Measurements from ENCODE around the gene CSTPP1.
"Not testable (repeated sequence)": the region's sequence is repeated elsewhere in the genome, so short reads cannot be mapped to it uniquely, and the experiment has no call there.

Gene CSTPP1

DNA sequence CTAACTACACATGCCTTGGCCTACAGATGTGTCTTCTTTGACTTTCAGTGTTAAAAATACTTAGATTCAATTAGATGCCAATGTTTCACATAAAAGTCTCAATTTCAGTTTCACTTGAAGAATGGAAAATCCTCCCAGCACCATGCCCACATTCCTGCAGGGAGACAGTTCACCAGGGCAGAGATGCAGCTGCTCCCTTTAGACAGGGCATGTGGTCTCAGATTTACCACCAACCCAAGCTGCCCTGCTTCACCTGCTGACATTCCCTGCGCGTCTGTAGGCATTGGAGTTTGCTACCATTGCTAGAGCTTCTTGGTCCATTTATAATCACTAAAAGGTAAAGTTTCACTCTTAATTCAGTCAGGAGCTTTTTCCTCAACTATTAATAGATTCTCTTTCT lies 126.2 kb downstream of the CSTPP1 start:
- Histone ChIP-seq H3K4me1 (ENCODE audit: control insufficient read depth, insufficient read depth, low read length) (no peaks in the 10 kb centered on the region), H3K9ac (ENCODE audit: low read length in 2 of 2) (no peak overlapping the region), H3K4me3 (ENCODE audit: low read length in 2 of 2) (no peak overlapping the region)

DNA sequence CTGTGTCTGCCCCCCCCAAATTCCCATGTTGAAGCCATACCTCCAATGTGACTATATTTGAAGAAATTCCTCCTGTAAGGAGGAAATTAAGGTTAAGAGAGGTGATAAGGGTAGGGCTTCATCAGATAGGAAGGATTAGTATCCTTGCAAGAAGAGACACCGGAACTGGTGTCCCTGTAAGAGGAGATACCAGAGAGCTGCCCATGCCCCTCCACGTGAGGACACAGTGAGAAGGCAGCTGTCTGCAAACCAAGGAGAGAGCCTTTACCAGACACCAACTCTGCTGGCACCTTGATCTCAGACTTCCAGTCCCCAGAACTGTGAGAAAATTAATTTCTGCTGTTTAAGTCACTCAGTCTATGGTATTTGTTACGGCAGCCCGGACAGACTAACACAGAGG lies 130.8 kb downstream of the CSTPP1 start:
- Histone ChIP-seq H3K9ac (ENCODE audit: low read length in 2 of 2) (no peak overlapping the region), H3K36me3 (ENCODE audit: control insufficient read depth in 2 of 2, insufficient read depth in 2 of 2, low read length in 2 of 2) (no peaks in the 10 kb centered on the region), H3K9me3 (ENCODE audit: control insufficient read depth in 2 of 2, low read length in 2 of 2) (no peaks in the 10 kb centered on the region), H3K27ac (ENCODE audit: low read length) (no peak overlapping the region), H3K4me3 (ENCODE audit: low read length in 2 of 2) (no peak overlapping the region), H3K4me1 (ENCODE audit: control insufficient read depth, insufficient read depth, low read length) (peaks cover 4% of the 10 kb centered on the region), H3K27me3 (ENCODE audit: control insufficient read depth in 1 of 2, insufficient read depth in 2 of 2, low read length in 2 of 2) (no peaks in the 10 kb centered on the region)

More for the DNA sequence above, 126.2 kb downstream of the CSTPP1 start:
- Histone ChIP-seq H3K27me3 (ENCODE audit: control insufficient read depth in 1 of 2, insufficient read depth in 2 of 2, low read length in 2 of 2) (no peaks in the 10 kb centered on the region), H3K36me3 (ENCODE audit: control insufficient read depth in 2 of 2, insufficient read depth in 2 of 2, low read length in 2 of 2) (no peaks in the 10 kb centered on the region), H3K27ac (ENCODE audit: low read length) (no peak overlapping the region), H3K9me3 (ENCODE audit: control insufficient read depth in 2 of 2, low read length in 2 of 2) (peaks cover 0 to 2% of the 10 kb centered on the region in 2 donors)

DNA sequence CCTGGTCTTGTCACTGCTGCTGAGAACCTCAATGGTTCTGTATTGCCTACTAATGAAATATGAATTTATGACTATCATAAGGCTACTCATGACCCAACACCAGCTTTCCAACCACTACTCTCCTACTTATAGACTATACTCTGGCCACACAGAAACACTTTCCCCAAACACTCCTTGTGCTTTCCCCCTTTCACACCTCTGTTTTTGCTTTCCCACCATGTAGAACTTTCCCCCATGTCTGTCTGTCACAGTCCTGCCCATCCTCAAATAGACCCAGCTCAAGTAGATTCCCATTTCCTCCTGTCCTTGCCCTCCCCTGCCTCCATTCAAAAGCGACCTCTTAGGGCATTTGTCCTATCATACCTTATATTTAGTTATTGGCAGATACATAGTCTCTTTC lies 134.2 kb downstream of the CSTPP1 start:
- Histone ChIP-seq H3K4me1 (ENCODE audit: control insufficient read depth, insufficient read depth, low read length) (peaks cover 4% of the 10 kb centered on the region), H3K27ac (ENCODE audit: low read length) (no peak overlapping the region), H3K4me3 (ENCODE audit: low read length in 2 of 2) (no peak overlapping the region), H3K9ac (ENCODE audit: low read length in 2 of 2) (no peak overlapping the region), H3K36me3 (ENCODE audit: control insufficient read depth in 2 of 2, insufficient read depth in 2 of 2, low read length in 2 of 2) (no peaks in the 10 kb centered on the region), H3K9me3 (ENCODE audit: control insufficient read depth in 2 of 2, low read length in 2 of 2) (no peaks in the 10 kb centered on the region), H3K27me3 (ENCODE audit: control insufficient read depth in 1 of 2, insufficient read depth in 2 of 2, low read length in 2 of 2) (no peaks in the 10 kb centered on the region)

DNA sequence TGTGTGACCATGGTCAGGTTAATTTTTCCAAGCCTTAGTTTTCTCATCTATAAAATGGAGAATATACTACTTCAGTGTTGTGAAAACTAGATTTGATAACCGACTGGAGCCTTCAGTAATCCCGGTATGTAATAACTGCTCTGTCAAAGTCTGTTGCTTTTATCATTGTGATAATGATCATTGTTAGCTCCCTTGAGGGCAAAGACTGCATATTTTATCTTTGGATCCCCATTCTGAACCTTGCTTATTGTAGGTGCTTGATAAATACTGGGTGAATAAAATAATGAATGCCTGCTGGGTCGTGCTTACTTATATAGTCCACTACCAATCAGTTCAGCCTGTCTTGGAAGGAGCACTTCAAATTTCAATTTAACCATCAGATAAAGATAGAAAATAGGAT lies 134.8 kb downstream of the CSTPP1 start:
- H3K9ac ChIP-seq (ENCODE audit: low read length in 2 of 2): no peak overlapping the region
- H3K4me1 ChIP-seq (ENCODE audit: control insufficient read depth, insufficient read depth, low read length): peaks cover 4% of the 10 kb centered on the region
- H3K36me3 ChIP-seq (ENCODE audit: control insufficient read depth in 2 of 2, insufficient read depth in 2 of 2, low read length in 2 of 2): no peaks in the 10 kb centered on the region
- H3K9me3 ChIP-seq (ENCODE audit: control insufficient read depth in 2 of 2, low read length in 2 of 2): no peaks in the 10 kb centered on the region
- peak overlapping the region; percentile 25 for H3K27ac ChIP-seq (ENCODE audit: low read length)
- H3K4me3 ChIP-seq (ENCODE audit: low read length in 2 of 2): no peak overlapping the region
- no peaks in the 10 kb centered on the region for H3K27me3 ChIP-seq (ENCODE audit: control insufficient read depth in 1 of 2, insufficient read depth in 2 of 2, low read length in 2 of 2)

DNA sequence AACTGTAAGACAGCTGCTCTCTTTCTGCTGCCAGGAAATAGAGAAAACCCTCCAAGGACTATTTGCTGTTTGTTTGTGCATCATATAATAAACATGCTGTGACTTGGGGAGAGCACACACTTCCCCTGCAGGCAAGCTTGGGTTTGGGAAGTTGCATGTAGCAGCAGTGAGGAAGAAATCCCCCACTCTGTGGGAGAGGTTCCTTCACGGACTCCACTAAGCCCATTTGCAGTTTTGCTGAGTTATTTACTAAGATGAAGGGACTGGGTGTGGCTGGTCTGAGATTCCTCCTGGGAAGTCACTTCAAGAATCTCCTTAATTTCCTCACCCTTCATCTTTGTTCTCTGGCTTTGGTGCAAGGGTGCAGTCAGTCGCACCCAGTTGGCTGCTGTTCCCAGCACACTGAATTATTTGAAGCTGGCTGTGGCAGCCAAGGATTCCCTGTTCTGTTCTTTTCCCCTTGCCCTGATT lies 135.3 kb downstream of the CSTPP1 start:
- Histone ChIP-seq H3K9me3 (ENCODE audit: control insufficient read depth in 2 of 2, low read length in 2 of 2) (no peaks in the 10 kb centered on the region), H3K4me3 (ENCODE audit: low read length in 2 of 2) (peak overlapping the region; percentile 4 to 29), H3K27ac (ENCODE audit: low read length) (peak overlapping the region; percentile 25), H3K36me3 (ENCODE audit: control insufficient read depth in 2 of 2, insufficient read depth in 2 of 2, low read length in 2 of 2) (no peaks in the 10 kb centered on the region), H3K27me3 (ENCODE audit: control insufficient read depth in 1 of 2, insufficient read depth in 2 of 2, low read length in 2 of 2) (no peaks in the 10 kb centered on the region), H3K9ac (ENCODE audit: low read length in 2 of 2) (no peak overlapping the region), H3K4me1 (ENCODE audit: control insufficient read depth, insufficient read depth, low read length) (peaks cover 4% of the 10 kb centered on the region)

DNA sequence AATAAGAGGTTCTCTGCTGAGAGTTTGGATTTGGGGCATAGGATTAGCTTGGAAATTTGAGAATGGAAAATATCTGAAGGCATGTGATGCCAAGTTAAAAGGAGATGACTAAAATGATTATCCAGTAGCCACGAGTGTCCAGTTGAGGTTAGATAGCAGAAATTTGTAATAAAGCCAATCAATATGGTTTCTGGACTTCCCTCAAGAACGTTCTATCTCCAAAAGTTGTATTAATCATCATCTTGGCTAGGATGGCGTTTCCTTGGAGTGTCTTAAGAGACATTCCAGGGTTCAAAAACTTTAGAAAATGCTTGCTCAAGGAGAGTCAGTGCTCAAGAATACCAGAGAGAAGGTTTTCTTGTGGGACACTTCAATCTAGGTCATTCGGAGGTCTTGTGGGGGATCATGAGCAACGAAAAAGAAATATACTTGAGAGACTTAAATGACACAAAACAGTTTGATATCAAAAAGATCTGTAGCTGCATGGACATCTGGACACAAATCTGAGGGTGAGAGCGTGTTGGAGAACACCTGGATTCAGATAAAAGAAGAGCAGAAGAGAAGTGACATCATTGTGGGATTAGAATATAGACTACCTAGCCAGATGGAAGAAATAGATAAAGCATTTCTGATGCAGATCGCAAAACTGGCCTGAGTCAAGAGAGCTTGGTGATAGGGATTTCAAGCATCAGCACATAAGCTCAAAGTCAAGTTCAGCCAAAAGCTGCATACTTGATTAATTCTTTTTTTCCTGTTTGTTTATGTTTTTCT lies 142.4 kb downstream of the CSTPP1 start:
- no peaks in the 10 kb centered on the region for H3K36me3 ChIP-seq (ENCODE audit: control insufficient read depth in 2 of 2, insufficient read depth in 2 of 2, low read length in 2 of 2)
- no peaks in the 10 kb centered on the region for H3K9me3 ChIP-seq (ENCODE audit: control insufficient read depth in 2 of 2, low read length in 2 of 2)
- H3K27me3 ChIP-seq (ENCODE audit: control insufficient read depth in 1 of 2, insufficient read depth in 2 of 2, low read length in 2 of 2): no peaks in the 10 kb centered on the region
- no peaks in the 10 kb centered on the region for H3K4me1 ChIP-seq (ENCODE audit: control insufficient read depth, insufficient read depth, low read length)
- H3K9ac ChIP-seq (ENCODE audit: low read length in 2 of 2): no peak overlapping the region
- H3K4me3 ChIP-seq (ENCODE audit: low read length in 2 of 2): no peak overlapping the region
- no peak overlapping the region for H3K27ac ChIP-seq (ENCODE audit: low read length)

DNA sequence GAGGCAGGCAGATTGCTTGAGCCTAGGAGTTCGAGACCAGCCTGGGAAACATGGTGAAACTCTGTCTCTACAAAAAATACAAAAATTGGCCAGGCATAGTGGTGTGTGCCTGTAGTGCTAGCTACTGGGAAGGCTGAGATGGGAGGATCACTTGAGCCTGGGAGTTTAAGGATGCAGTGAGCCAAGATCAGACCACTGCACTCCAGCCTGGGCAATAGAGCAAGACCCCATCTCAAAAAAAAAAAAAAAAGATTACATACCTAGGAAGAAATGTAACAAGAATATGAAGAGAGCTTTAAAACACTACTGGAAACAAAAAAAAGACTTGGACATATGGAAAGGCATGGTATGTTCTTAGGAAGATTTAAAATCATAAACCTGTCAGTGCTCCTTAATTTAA lies 144.2 kb downstream of the CSTPP1 start:
- H3K36me3 ChIP-seq (ENCODE audit: control insufficient read depth in 2 of 2, insufficient read depth in 2 of 2, low read length in 2 of 2); H3K4me3 ChIP-seq (ENCODE audit: low read length in 2 of 2); H3K9ac ChIP-seq (ENCODE audit: low read length in 2 of 2); H3K9me3 ChIP-seq (ENCODE audit: control insufficient read depth in 2 of 2, low read length in 2 of 2); H3K27me3 ChIP-seq (ENCODE audit: control insufficient read depth in 1 of 2, insufficient read depth in 2 of 2, low read length in 2 of 2); H3K4me1 ChIP-seq (ENCODE audit: control insufficient read depth, insufficient read depth, low read length); H3K27ac ChIP-seq (ENCODE audit: low read length): not testable (repeated sequence)

DNA sequence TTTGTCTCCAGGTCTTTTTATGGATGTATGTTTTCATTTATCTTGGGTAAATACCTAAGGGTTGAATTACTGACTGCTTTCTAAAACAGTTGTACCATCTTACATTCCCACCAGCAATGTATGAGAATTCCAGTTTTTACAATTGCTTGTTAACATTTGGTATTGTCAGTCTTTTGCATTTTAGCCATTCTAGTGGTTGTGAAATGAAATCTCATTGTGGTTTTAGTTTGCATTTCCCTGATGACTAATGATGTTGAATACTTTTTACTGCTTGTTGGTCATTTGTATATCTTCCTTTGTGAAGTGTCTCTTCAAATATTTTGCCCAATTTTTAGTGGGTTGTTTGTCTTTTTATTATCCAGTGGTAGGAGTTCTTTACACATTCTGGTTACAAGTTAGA lies 147.4 kb downstream of the CSTPP1 start:
- H3K4me1 ChIP-seq (ENCODE audit: control insufficient read depth, insufficient read depth, low read length): no peaks in the 10 kb centered on the region
- no peak overlapping the region for H3K27ac ChIP-seq (ENCODE audit: low read length)
- H3K36me3 ChIP-seq (ENCODE audit: control insufficient read depth in 2 of 2, insufficient read depth in 2 of 2, low read length in 2 of 2): no peaks in the 10 kb centered on the region
- H3K27me3 ChIP-seq (ENCODE audit: control insufficient read depth in 1 of 2, insufficient read depth in 2 of 2, low read length in 2 of 2): no peaks in the 10 kb centered on the region
- no peak overlapping the region for H3K4me3 ChIP-seq (ENCODE audit: low read length in 2 of 2)
- no peak overlapping the region for H3K9ac ChIP-seq (ENCODE audit: low read length in 2 of 2)
- no peaks in the 10 kb centered on the region for H3K9me3 ChIP-seq (ENCODE audit: control insufficient read depth in 2 of 2, low read length in 2 of 2)

DNA sequence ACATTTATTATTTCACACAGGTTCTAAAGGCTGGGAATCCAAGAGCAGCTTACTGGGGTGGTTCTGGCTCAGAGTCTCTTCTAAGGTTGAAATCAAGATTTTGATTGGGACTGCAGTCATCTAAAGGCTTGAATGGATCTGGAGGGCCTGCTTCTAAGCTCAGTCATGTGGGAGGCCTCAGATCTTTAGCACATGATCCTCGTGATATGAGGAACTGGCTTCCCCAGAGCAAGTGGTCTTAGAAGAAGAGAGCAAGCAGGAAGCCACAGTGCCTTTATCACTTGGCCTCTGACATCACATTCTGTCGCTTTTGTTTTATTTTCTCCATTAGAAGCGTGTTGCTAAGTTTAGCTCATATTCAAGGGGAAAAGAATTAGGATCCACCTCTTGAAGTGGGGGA lies 151.2 kb downstream of the CSTPP1 start:
- no peaks in the 10 kb centered on the region for H3K36me3 ChIP-seq (ENCODE audit: control insufficient read depth in 2 of 2, insufficient read depth in 2 of 2, low read length in 2 of 2)

DNA sequence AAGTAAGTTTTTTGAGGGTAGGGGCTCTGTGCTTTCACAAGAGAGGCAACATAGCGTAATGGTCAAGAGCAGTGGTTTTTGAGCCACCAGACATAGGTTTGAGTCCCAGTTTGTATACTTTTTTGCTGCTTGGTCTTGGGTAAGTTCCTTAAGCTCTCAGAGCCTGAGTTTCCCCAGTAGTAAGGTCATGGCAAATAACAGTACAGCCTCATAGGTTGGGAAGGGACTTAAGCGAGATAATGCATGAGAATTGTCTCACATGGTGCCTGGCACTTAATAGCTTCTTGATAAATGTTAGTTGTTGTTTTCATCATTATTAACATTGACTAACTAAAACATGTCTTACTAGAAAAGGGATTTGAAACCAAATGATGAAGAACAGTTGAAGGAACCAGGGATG lies 157.0 kb downstream of the CSTPP1 start:
- Histone ChIP-seq H3K27ac (ENCODE audit: low read length) (no peak overlapping the region), H3K4me3 (ENCODE audit: low read length in 2 of 2) (no peak overlapping the region), H3K36me3 (ENCODE audit: control insufficient read depth in 2 of 2, insufficient read depth in 2 of 2, low read length in 2 of 2) (no peaks in the 10 kb centered on the region)

More for the DNA sequence above, 151.2 kb downstream of the CSTPP1 start:
- H3K4me1 ChIP-seq (ENCODE audit: control insufficient read depth, insufficient read depth, low read length): no peaks in the 10 kb centered on the region
- no peaks in the 10 kb centered on the region for H3K27me3 ChIP-seq (ENCODE audit: control insufficient read depth in 1 of 2, insufficient read depth in 2 of 2, low read length in 2 of 2)
- H3K27ac ChIP-seq (ENCODE audit: low read length): no peak overlapping the region
- no peak overlapping the region for H3K9ac ChIP-seq (ENCODE audit: low read length in 2 of 2)
- no peak overlapping the region for H3K4me3 ChIP-seq (ENCODE audit: low read length in 2 of 2)
- H3K9me3 ChIP-seq (ENCODE audit: control insufficient read depth in 2 of 2, low read length in 2 of 2): no peaks in the 10 kb centered on the region

DNA sequence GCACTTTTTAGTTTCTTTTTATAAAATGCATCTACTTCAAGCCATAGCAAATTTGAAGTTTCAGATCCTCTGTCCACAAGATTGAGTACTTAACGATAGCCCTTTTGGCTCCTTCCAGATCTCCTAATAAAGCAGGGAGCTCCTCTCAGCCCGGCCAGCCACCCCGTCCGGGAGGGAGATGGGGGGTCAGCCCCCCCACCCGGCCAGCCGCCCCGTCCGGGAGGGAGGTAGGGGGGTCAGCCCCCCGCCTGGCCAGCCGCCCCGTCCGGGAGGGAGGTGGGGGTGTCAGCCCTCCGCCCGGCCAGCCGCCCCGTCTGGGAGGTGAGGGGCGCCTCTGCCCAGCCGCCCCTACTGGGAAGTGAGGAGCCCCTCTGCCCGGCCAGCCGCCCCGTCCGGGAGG lies 160.3 kb downstream of the CSTPP1 start:
- not testable (repeated sequence) for H3K4me3 ChIP-seq (ENCODE audit: low read length in 2 of 2); H3K27ac ChIP-seq (ENCODE audit: low read length); H3K4me1 ChIP-seq (ENCODE audit: control insufficient read depth, insufficient read depth, low read length); H3K27me3 ChIP-seq (ENCODE audit: control insufficient read depth in 1 of 2, insufficient read depth in 2 of 2, low read length in 2 of 2); H3K9me3 ChIP-seq (ENCODE audit: control insufficient read depth in 2 of 2, low read length in 2 of 2); H3K36me3 ChIP-seq (ENCODE audit: control insufficient read depth in 2 of 2, insufficient read depth in 2 of 2, low read length in 2 of 2); H3K9ac ChIP-seq (ENCODE audit: low read length in 2 of 2)

More for the DNA sequence above, 157.0 kb downstream of the CSTPP1 start:
- Histone ChIP-seq H3K9me3 (ENCODE audit: control insufficient read depth in 2 of 2, low read length in 2 of 2) (no peaks in the 10 kb centered on the region), H3K9ac (ENCODE audit: low read length in 2 of 2) (no peak overlapping the region), H3K27me3 (ENCODE audit: control insufficient read depth in 1 of 2, insufficient read depth in 2 of 2, low read length in 2 of 2) (no peaks in the 10 kb centered on the region), H3K4me1 (ENCODE audit: control insufficient read depth, insufficient read depth, low read length) (no peaks in the 10 kb centered on the region)
